ENCODE measurements around the gene DHH. TPM values are rescaled to one million over a fixed set of nuclear protein-coding genes. Genes with fewer than 3 reads are reported as not detected.

Gene DHH
- total RNA-seq, 4 donors from 2014 or later = 0.15 to 0.47 (median 0.42) TPM

GRCh38 chr12:49086116-49086515, 8.5 kb downstream of the DHH start:
- H3K4me1 ChIP-seq = peaks cover 32% of the 10 kb centered on the region
- no peak overlapping the region for H3K27ac ChIP-seq
- no peak overlapping the region for H3K4me3 ChIP-seq
- no peak for DNase-seq (ENCODE audit: low spot score in 2 of 2)
- H3K9me3 ChIP-seq = no peaks in the 10 kb centered on the region
- TF ChIP-seq CTCF (IDR thresholded peaks at IDR 0.05) (no peak), POLR2A (IDR thresholded peaks at IDR 0.05) (no peak), POLR2AphosphoS5 (IDR thresholded peaks at IDR 0.05) (no peak), EP300 (IDR thresholded peaks at IDR 0.05) (no peak)
- no peaks in the 10 kb centered on the region for H3K36me3 ChIP-seq
- peaks cover 27% of the 10 kb centered on the region for H3K27me3 ChIP-seq
- 77% methylated on average over 3 of the region's 3 CpGs for WGBS

GRCh38 chr12:49084438-49084837, 10.2 kb downstream of the DHH start:
- Histone ChIP-seq H3K27me3 (peaks cover 11% of the 10 kb centered on the region), H3K36me3 (no peaks in the 10 kb centered on the region), H3K27ac (no peak overlapping the region), H3K4me3 (no peak overlapping the region), H3K4me1 (peaks cover 16% of the 10 kb centered on the region), H3K9me3 (no peaks in the 10 kb centered on the region)
- DNase-seq (ENCODE audit: low spot score in 2 of 2) = no peak
- TF ChIP-seq POLR2AphosphoS5 (IDR thresholded peaks at IDR 0.05) = no peak
- TF ChIP-seq POLR2A (IDR thresholded peaks at IDR 0.05) = no peak
- no peak for TF ChIP-seq CTCF (IDR thresholded peaks at IDR 0.05)
- no peak for TF ChIP-seq EP300 (IDR thresholded peaks at IDR 0.05)
- 92% methylated on average over 3 of the region's 3 CpGs for WGBS

GRCh38 chr12:49079793-49080192, 14.8 kb downstream of the DHH start:
- no peak for TF ChIP-seq CTCF (IDR thresholded peaks at IDR 0.05)
- H3K9me3 ChIP-seq = no peaks in the 10 kb centered on the region
- H3K4me3 ChIP-seq = no peak overlapping the region
- H3K36me3 ChIP-seq = no peaks in the 10 kb centered on the region
- no peaks in the 10 kb centered on the region for H3K4me1 ChIP-seq
- no peak for DNase-seq (ENCODE audit: low spot score in 2 of 2)
- no peak overlapping the region for H3K27ac ChIP-seq
- WGBS = 69% methylated on average over 1 of the region's 1 CpG
- H3K27me3 ChIP-seq = no peaks in the 10 kb centered on the region

GRCh38 chr12:49070971-49071370, 23.6 kb downstream of the DHH start:
- DNase-seq (ENCODE audit: low spot score in 2 of 2) = no peak

More at GRCh38 chr12:49070971-49071370, 23.6 kb downstream of the DHH start:
- no peak for TF ChIP-seq POLR2AphosphoS5 (IDR thresholded peaks at IDR 0.05)
- TF ChIP-seq EP300 (IDR thresholded peaks at IDR 0.05) = no peak
- TF ChIP-seq CTCF (IDR thresholded peaks at IDR 0.05) = no peak
- no peak for TF ChIP-seq POLR2A (IDR thresholded peaks at IDR 0.05)
- peaks cover 14% of the 10 kb centered on the region for H3K4me1 ChIP-seq
- H3K27ac ChIP-seq = no peak overlapping the region
- H3K27me3 ChIP-seq = no peaks in the 10 kb centered on the region
- no peak overlapping the region for H3K4me3 ChIP-seq
- 92% methylated on average over 11 of the region's 11 CpGs for WGBS
- no peaks in the 10 kb centered on the region for H3K9me3 ChIP-seq
- H3K36me3 ChIP-seq = no peaks in the 10 kb centered on the region

Measured in suprapubic skin (tissue), 4 donors.